CD4-positive, alpha-beta T cell treated with Interleukin-15 for 4 hours (primary cell): ENCODE results near the gene UBTD2.
"Not testable (repeated sequence)": the region's sequence is repeated elsewhere in the genome, so short reads cannot be mapped to it uniquely, and the experiment has no call there.

Experiments used
- DNase-seq: peaks from one replicate; pipeline ENCODE4 v3.0.0-alpha.2; 2020; ENCODE audit warnings: low spot score

The UBTD2 gene

GRCh38 chr5:172248637-172249036, 34.9 kb downstream of the UBTD2 start:
- no peak for DNase-seq

- DNase-seq, result no peak
Measured at GRCh38 chr5:172245703-172246125, 37.9 kb downstream of the UBTD2 start.

GRCh38 chr5:172245046-172245445, 38.5 kb downstream of the UBTD2 start:
- no peak for DNase-seq

GRCh38 chr5:172243302-172243701, 40.3 kb downstream of the UBTD2 start:
- DNase-seq, result no peak

GRCh38 chr5:172238334-172238733, 45.2 kb downstream of the UBTD2 start:
- peak; percentile 17 for DNase-seq

- DNase-seq, result no peak
Measured at GRCh38 chr5:172235827-172236736, 47.5 kb downstream of the UBTD2 start.

- DNase-seq, result no peak
Measured at GRCh38 chr5:172235132-172235780, 48.3 kb downstream of the UBTD2 start.

- DNase-seq, result no peak
Measured at GRCh38 chr5:172234031-172234430, 49.5 kb downstream of the UBTD2 start.

- DNase-seq, result no peak
Measured at GRCh38 chr5:172229904-172230303, 53.7 kb downstream of the UBTD2 start.

- no peak for DNase-seq
Measured at GRCh38 chr5:172224996-172225395, 58.6 kb downstream of the UBTD2 start.

GRCh38 chr5:172223901-172224873, 59.4 kb downstream of the UBTD2 start:
- no peak for DNase-seq

GRCh38 chr5:172219296-172219695, 64.3 kb downstream of the UBTD2 start:
- no peak for DNase-seq

GRCh38 chr5:172216345-172216744, 67.2 kb downstream of the UBTD2 start:
- no peak for DNase-seq

- DNase-seq, result no peak
Measured at GRCh38 chr5:172213126-172213525, 70.4 kb downstream of the UBTD2 start.

- no peak for DNase-seq
Measured at GRCh38 chr5:172211676-172212075, 71.9 kb downstream of the UBTD2 start.

GRCh38 chr5:172209714-172210113, 73.8 kb downstream of the UBTD2 start:
- no peak for DNase-seq

- DNase-seq, result no peak
Measured at GRCh38 chr5:172207511-172207910, 76.1 kb downstream of the UBTD2 start.

- DNase-seq, result not testable (repeated sequence)
Measured at GRCh38 chr5:172205984-172206383, 77.6 kb downstream of the UBTD2 start.

GRCh38 chr5:172200476-172200875, 83.1 kb downstream of the UBTD2 start:
- DNase-seq, result no peak

GRCh38 chr5:172199446-172199845, 84.1 kb downstream of the UBTD2 start:
- no peak for DNase-seq

GRCh38 chr5:172197775-172198174, 85.8 kb downstream of the UBTD2 start:
- not testable (repeated sequence) for DNase-seq
